GM18519 (cell line): ENCODE data around the gene DLEU7.

ENCODE experiments used
- ATAC-seq: cut with Tn5 transposase; IDR thresholded peaks from one replicate; pipeline ENCODE4 v1.9.1; 2021; ENCODE audit warnings: mild to moderate bottlenecking, moderate library complexity; ENCODE audit not compliant: unreplicated experiment, low FRiP score

Gene DLEU7

GRCh38 chr13:50843257-50844083, at the start of gene DLEU7:
TSS of gene DLEU7 (minus strand) at chr13:50843692. CDS start at chr13:50843646, 46 bp downstream.
- no peak for ATAC-seq

- ATAC-seq = no peak
Observed at GRCh38 chr13:50892210-50892944, 48.9 kb upstream of the DLEU7 start.

GRCh38 chr13:50891206-50891605, 47.7 kb upstream of the DLEU7 start:
- ATAC-seq = no peak

- ATAC-seq = no peak
Observed at GRCh38 chr13:50889317-50889716, 45.8 kb upstream of the DLEU7 start.

GRCh38 chr13:50888362-50888761, 44.9 kb upstream of the DLEU7 start:
- ATAC-seq = no peak

- no peak for ATAC-seq
Observed at GRCh38 chr13:50887151-50887550, 43.7 kb upstream of the DLEU7 start.

GRCh38 chr13:50884265-50884664, 40.8 kb upstream of the DLEU7 start:
- ATAC-seq = no peak

- no peak for ATAC-seq
Observed at GRCh38 chr13:50883728-50884127, 40.2 kb upstream of the DLEU7 start.

GRCh38 chr13:50882816-50883435, 39.4 kb upstream of the DLEU7 start:
- ATAC-seq = no peak

GRCh38 chr13:50873991-50874390, 30.5 kb upstream of the DLEU7 start:
- no peak for ATAC-seq

- no peak for ATAC-seq
Observed at GRCh38 chr13:50873467-50873866, 30.0 kb upstream of the DLEU7 start.

- ATAC-seq = no peak
Observed at GRCh38 chr13:50871405-50871804, 27.9 kb upstream of the DLEU7 start.

- no peak for ATAC-seq
Observed at GRCh38 chr13:50867637-50867945, 24.1 kb upstream of the DLEU7 start.

GRCh38 chr13:50866817-50867636, 23.5 kb upstream of the DLEU7 start:
- no peak for ATAC-seq

GRCh38 chr13:50864492-50864891, 21.0 kb upstream of the DLEU7 start:
- no peak for ATAC-seq

GRCh38 chr13:50855681-50856080, 12.2 kb upstream of the DLEU7 start:
- no peak for ATAC-seq

- ATAC-seq = no peak
Observed at GRCh38 chr13:50850445-50850844, 7.0 kb upstream of the DLEU7 start.

- ATAC-seq = no peak
Observed at GRCh38 chr13:50847501-50847900, 4.0 kb upstream of the DLEU7 start.

- ATAC-seq = no peak
Observed at GRCh38 chr13:50846861-50847475, 3.5 kb upstream of the DLEU7 start.

- ATAC-seq = no peak
Observed at GRCh38 chr13:50845211-50845610, 1.7 kb upstream of the DLEU7 start.
